ENCODE measurements around the gene PRDX2. TPM values are rescaled to one million over a fixed set of nuclear protein-coding genes. Genes with fewer than 3 reads are reported as not detected.

Gene PRDX2
- total RNA-seq, 1 donor from 2014 or later: 235 TPM

DNA sequence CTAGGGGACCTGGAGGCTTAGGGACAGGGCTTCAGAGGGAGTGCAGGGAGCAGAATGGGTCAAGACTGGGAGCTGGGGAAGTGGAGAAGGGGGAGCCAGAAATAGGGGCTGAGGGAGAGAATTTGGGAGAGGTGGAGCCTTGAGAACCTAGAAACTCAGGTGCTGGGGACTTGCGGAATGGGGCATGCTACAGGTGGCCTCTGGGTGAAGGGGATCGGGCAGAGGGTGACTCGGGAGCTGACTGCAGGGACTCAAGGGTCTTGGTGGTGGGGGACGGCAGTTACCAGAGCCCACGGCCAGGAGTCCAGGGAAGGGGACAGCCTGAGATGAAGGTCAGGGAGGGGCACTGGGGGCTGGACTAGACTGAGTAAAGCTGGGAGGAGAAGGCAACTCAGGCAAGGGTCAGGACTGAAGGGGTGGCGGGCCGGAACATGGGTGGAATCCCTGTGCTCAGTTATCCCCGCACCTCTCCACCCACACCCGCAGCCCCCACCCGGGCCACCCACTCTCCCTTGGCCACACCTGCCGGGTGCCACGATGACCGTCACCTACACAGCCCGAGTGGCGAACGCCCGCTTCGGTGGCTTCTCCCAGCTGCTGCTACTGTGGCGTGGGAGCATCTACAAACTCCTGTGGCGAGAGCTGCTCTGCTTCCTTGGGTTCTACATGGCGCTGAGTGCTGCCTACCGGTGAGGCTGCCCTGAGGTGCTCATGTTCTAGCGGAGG lies 49.4 kb downstream of the PRDX2 start:
- Mint-ChIP-seq H3K9me3 (ENCODE audit: unreplicated experiment) (no peaks in the 10 kb centered on the region), H3K4me1 (ENCODE audit: unreplicated experiment) (peaks cover 20% of the 10 kb centered on the region), H3K27me3 (ENCODE audit: unreplicated experiment) (peaks cover 23% of the 10 kb centered on the region), H3K36me3 (ENCODE audit: unreplicated experiment) (peaks cover 12% of the 10 kb centered on the region), H3K27ac (ENCODE audit: unreplicated experiment) (no peak overlapping the region), H3K4me3 (ENCODE audit: unreplicated experiment) (no peak overlapping the region)
- no peak for DNase-seq (ENCODE audit: extremely low spot score, unreplicated experiment)
- TF ChIP-seq, protein P1, sequence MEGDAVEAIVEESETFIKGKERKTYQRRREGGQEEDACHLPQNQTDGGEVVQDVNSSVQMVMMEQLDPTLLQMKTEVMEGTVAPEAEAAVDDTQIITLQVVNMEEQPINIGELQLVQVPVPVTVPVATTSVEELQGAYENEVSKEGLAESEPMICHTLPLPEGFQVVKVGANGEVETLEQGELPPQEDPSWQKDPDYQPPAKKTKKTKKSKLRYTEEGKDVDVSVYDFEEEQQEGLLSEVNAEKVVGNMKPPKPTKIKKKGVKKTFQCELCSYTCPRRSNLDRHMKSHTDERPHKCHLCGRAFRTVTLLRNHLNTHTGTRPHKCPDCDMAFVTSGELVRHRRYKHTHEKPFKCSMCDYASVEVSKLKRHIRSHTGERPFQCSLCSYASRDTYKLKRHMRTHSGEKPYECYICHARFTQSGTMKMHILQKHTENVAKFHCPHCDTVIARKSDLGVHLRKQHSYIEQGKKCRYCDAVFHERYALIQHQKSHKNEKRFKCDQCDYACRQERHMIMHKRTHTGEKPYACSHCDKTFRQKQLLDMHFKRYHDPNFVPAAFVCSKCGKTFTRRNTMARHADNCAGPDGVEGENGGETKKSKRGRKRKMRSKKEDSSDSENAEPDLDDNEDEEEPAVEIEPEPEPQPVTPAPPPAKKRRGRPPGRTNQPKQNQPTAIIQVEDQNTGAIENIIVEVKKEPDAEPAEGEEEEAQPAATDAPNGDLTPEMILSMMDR (IDR thresholded peaks at IDR 0.05): no peak

DNA sequence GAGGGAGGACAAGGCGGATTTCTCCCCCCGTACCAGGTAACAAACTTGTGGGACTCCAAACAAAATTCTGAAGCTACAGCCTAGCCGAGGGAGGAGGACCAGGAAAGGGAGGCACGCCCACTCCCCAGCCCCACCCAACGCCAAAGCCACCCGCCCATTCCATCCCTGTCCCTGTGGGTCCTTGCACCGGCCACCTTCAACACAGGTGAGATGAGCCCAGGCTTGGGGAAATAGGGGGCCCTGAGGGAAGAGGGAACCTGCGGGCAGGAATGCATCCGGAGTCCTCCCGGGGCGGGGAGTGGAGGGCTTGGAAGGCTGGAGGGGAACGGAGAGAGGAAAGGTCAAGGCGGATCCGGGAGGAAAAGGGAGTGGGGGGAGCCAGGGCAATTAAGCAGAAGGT lies 50.0 kb downstream of the PRDX2 start, which contains the start of gene BEST2:
TSS of gene BEST2 (plus strand) at position 157 of the 400 bp plus-strand sequence. CDS start 802 bp downstream, outside the sequence.
- DNase-seq (ENCODE audit: extremely low spot score, unreplicated experiment): no peak
- Mint-ChIP-seq H3K36me3 (ENCODE audit: unreplicated experiment) (peaks cover 12% of the 10 kb centered on the region), H3K4me1 (ENCODE audit: unreplicated experiment) (peaks cover 20% of the 10 kb centered on the region), H3K9me3 (ENCODE audit: unreplicated experiment) (no peaks in the 10 kb centered on the region), H3K27me3 (ENCODE audit: unreplicated experiment) (peaks cover 23% of the 10 kb centered on the region), H3K27ac (ENCODE audit: unreplicated experiment) (no peak within 1 kb of the TSS), H3K4me3 (ENCODE audit: unreplicated experiment) (no peak within 1 kb of the TSS)
- TF ChIP-seq, protein P1 (IDR thresholded peaks at IDR 0.05): no peak

DNA sequence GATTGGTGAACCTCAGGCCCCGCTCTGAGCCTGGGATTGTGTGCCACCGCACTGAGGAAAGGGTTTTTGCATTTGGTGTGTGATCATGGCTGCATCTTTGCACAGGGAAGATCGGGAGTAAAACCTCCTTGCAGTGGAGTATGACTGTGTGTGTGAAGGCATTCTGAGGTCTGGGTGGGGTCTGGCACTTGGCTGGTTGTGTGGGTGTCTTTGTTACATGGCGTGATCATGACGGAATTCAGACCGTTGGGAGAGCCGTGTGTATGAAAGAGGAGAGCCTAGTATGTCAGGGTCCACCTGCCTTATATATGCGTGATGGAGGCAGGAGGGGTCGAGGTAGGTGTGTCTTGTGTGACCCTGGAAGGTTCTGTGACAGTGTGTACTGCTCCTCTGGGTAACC lies 50.7 kb downstream of the PRDX2 start:
- Mint-ChIP-seq H3K4me1 (ENCODE audit: unreplicated experiment) (peaks cover 20% of the 10 kb centered on the region), H3K36me3 (ENCODE audit: unreplicated experiment) (peaks cover 15% of the 10 kb centered on the region), H3K27ac (ENCODE audit: unreplicated experiment) (no peak overlapping the region), H3K4me3 (ENCODE audit: unreplicated experiment) (no peak overlapping the region), H3K27me3 (ENCODE audit: unreplicated experiment) (peaks cover 23% of the 10 kb centered on the region), H3K9me3 (ENCODE audit: unreplicated experiment) (no peaks in the 10 kb centered on the region)
- TF ChIP-seq, protein P1 (IDR thresholded peaks at IDR 0.05): no peak
- no peak for DNase-seq (ENCODE audit: extremely low spot score, unreplicated experiment)

DNA sequence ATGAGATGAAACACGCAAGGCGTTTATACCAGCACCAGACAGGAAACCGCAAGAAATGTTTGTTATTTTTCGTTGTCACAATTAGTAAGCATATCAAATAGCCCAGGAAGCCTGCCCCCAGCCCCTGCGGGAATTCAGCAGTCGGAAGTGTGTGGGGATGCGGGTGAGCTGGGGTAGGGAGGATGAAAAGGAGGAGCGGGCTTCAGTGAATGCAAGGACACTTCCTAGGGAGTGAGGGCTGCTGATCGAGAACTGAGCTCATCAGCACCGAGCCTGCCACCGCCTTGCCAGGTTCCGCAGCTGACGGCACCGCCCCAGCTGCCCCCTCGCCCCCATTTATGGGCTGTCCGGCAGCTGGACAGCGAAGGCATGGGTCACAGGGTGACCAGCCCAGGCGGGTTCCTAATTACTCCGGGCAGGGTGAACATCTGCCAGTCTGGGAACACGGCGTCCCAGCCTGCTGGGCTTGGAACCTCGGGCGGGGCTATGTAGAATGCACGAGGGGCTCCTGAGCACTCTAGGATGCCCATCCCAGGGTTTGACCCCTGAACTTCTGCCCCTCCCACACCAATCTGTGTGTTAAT lies 51.6 kb downstream of the PRDX2 start:
- no peak for DNase-seq (ENCODE audit: extremely low spot score, unreplicated experiment)
- TF ChIP-seq, protein P1 (IDR thresholded peaks at IDR 0.05): no peak
- Mint-ChIP-seq H3K4me3 (ENCODE audit: unreplicated experiment) (peak overlapping the region; percentile 15), H3K4me1 (ENCODE audit: unreplicated experiment) (peaks cover 20% of the 10 kb centered on the region), H3K9me3 (ENCODE audit: unreplicated experiment) (no peaks in the 10 kb centered on the region), H3K27ac (ENCODE audit: unreplicated experiment) (no peak overlapping the region), H3K27me3 (ENCODE audit: unreplicated experiment) (peaks cover 23% of the 10 kb centered on the region), H3K36me3 (ENCODE audit: unreplicated experiment) (peaks cover 18% of the 10 kb centered on the region)

DNA sequence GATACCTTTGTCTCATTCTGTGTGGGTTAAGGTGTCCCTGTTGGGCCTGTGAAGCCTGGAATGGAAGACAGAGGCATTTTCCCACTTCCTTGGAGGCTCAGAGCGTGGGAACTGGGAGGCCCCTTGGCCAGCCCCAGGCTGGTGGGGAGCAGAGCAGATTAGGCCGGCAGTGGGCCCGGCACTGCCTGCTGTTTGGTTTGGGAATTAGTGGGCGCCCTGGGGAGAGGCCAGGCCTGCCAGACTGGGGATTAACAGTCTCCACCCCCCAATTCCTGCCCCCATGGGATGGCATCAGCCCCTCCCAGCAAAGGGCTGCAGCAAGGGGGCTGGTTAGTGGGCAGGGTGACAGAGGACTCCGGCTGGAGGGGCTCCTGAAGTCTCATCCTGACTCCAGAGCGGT lies 53.1 kb downstream of the PRDX2 start:
- no peak overlapping the region for H3K27ac Mint-ChIP-seq (ENCODE audit: unreplicated experiment)
- DNase-seq (ENCODE audit: extremely low spot score, unreplicated experiment): no peak

More for the DNA sequence above, 53.1 kb downstream of the PRDX2 start:
- peaks cover 18% of the 10 kb centered on the region for H3K36me3 Mint-ChIP-seq (ENCODE audit: unreplicated experiment)
- H3K4me3 Mint-ChIP-seq (ENCODE audit: unreplicated experiment): no peak overlapping the region
- H3K9me3 Mint-ChIP-seq (ENCODE audit: unreplicated experiment): no peaks in the 10 kb centered on the region
- TF ChIP-seq, protein P1 (IDR thresholded peaks at IDR 0.05): no peak
- H3K27me3 Mint-ChIP-seq (ENCODE audit: unreplicated experiment): peaks cover 20% of the 10 kb centered on the region
- peaks cover 20% of the 10 kb centered on the region for H3K4me1 Mint-ChIP-seq (ENCODE audit: unreplicated experiment)
